Adrenal gland (tissue), 12 donors: Measurements from ENCODE around the gene CSPG4. TPM values are rescaled to one million over a fixed set of nuclear protein-coding genes. Genes with fewer than 3 reads are reported as not detected.
A peak's percentile ranks its signal among the peaks of the same experiment; 100 is the strongest.

Experiments used
- DNase-seq, 7 donors: peaks; one replicate each; pipeline ENCODE4 v3.0.0-alpha.2; 2019 to 2020
- H3K27ac ChIP-seq, 5 donors: fragments of 200-600 bp; sonication (generic) in 4 of 5; 1 replicate in 3 of 5; 2 replicates in 2 of 5; pipeline versions ENCODE4 v1.5.1 to v1.8.0; 2016 to 2020; ENCODE audit warnings: mild to moderate bottlenecking in 1 of 5
- H3K27me3 ChIP-seq: fragments of 200-600 bp; 2 replicates; pipeline ENCODE4 v1.8.0; 2021
- H3K36me3 ChIP-seq, 2 donors: fragments of 200-600 bp; replicated peaks in 1 of 2; 1 replicate in 1 of 2; 2 replicates in 1 of 2; pipeline versions ENCODE4 v1.5.1 to v1.8.0; 2018 to 2022
- H3K4me1 ChIP-seq, 2 donors: fragments of 200-600 bp; replicated peaks in 1 of 2; 1 replicate in 1 of 2; 2 replicates in 1 of 2; pipeline versions ENCODE4 v1.5.1 to v1.8.0; 2018 to 2021
- H3K4me3 ChIP-seq, 4 donors: fragments of 200-600 bp; sonication (generic) in 3 of 4; one replicate each; pipeline ENCODE4 v1.5.1; 2016 to 2018
- H3K9me3 ChIP-seq, 3 donors: fragments of 200-600 bp; sonication (generic) in 1 of 3; replicated peaks in 1 of 3; 1 replicate in 2 of 3; 2 replicates in 1 of 3; pipeline versions ENCODE4 v1.5.1 to v1.8.0; 2016 to 2021
- POLR2A ChIP-seq, 2 donors: fragments of 450-650 bp; IDR thresholded peaks; one replicate each; pipeline ENCODE4 v1.6.1; 2017; ENCODE audit warnings: antibody characterized with exemption in 2 of 2, mild to moderate bottlenecking in 2 of 2, moderate library complexity in 1 of 2
- WGBS, 4 donors: extraction: QIAGEN DNeasy Blood & Tissue Kit in 2 of 4; methylation state at CpG; one replicate each; pipeline versions ENCODE4 v1.1.5 to v1.1.7; 2013 to 2017; 5-methylcytosine and 5-hydroxymethylcytosine counted together
- intact Hi-C, 2 donors: fragments of 100-400 bp; cut with DNase I; formaldehyde crosslinking; loops; one replicate each; pipeline versions ENCODE4 v1.14.1 to v1.15.0; 2022 to 2023
- polyA plus RNA-seq, 3 donors: library from polyadenylated mRNA; stranded (reverse); fragments of 200-250 nt in 2 of 3; fragments of 350-450 nt in 1 of 3; fragmentation: Illumina TruSeq in 1 of 3; extraction: RNeasy Lipid Tissue Mini Kit (QIAGEN cat#74804) in 1 of 3; gene quantifications; one replicate each; pipeline ENCODE4 v1.2.3, GENCODE V29; 2013 to 2014
- total RNA-seq, 9 donors: library from RNA; depleted of rRNA in 4 of 9; stranded (reverse); fragments of >200 nt in 4 of 9; fragments of 120-200 nt in 1 of 9; fragmentation: NEBNext Ultra II Directional in 1 of 9; extraction: Animal tissue kit (Norgen Biotek cat#: 25700) in 1 of 9; gene quantifications; one replicate each; pipeline versions ENCODE4 v1.1.0 to v1.2.4, GENCODE V29; 2013 to 2023
- TF ChIP-seq, protein P1 (sequence below), 6 experiments: fragments of 450-650 bp in 4 of 6; fragments of 200-600 bp in 2 of 6; sonication (generic) in 1 of 6; IDR thresholded peaks; 1 replicate in 5 of 6; 2 replicates in 1 of 6; pipeline versions ENCODE4 v1.5.1 to v1.8.0; 2016 to 2021; ENCODE audit warnings: antibody characterized with exemption in 6 of 6, mild to moderate bottlenecking in 2 of 6, moderate library complexity in 1 of 6
- donor health status: healthy with polysubstance abuse.
- donor health status: Bipolar disorder and iron deficiency.
- donor health status: DM: yes; HTN: yes; CAD: no.
- donor health status: DM: no; HTN: no; CAD: no.
- donor health status: DM: no; HTN: no; CAD: no.
- donor health status: DM: yes; HTN: yes; CAD: no.

CSPG4 gene
- total and polyA plus RNA-seq, 12 donors, result 0.55 to 6.6 (median 2.8) TPM

DNA sequence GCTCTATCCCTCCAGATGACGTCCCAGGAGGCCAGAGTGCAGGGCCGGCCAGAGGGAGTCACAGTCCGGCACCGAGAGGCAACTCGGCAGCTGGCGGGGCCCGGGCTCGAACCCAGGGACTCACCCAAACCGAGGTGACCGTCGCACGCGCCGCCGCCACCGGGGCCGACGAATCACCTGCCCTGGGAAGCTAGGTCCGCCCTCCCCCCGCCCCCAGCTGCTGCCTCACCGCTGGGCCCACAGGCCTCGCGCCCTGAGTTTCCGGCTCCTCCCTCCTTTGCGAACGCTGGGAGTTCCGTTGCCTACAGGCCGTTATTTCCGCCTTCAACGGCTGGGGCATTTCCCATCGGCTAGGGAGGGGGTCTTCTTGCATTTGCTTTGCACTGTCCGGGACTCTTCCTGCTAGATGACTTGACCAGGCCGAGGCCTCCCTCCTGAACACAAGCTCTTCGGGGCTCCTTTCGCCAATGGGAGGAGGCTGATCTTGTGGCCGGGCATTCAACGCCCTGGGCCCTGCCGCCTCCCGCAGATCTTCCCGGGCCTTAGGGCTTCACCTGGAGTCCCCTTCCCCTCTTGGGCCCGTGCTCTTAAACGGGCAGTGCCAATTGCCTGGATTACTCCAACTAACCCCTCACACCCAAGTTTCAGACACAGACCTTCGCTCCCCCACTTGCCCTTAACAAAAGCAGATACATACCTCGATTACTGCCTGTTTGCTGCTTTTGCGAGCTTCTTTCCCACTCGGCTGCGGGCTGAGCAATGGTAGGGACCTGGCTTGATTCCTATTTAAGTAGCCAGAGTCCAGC is 86.9 kb downstream of the CSPG4 start, which contains the start of gene SNUPN:
TSS of gene SNUPN (minus strand) at position 184 of the 806 bp plus-strand sequence. CDS start 4,674 bp downstream, outside the sequence.
- 1 to 8% (median 4%) methylated on average over 7 to 47 of the region's 47 CpGs for WGBS, 4 donors
- Histone ChIP-seq H3K9me3 (no peaks in the 10 kb centered on the region), H3K27ac (peak within 1 kb of the TSS; percentile 81 to 95 (median 91)), H3K36me3 (no peaks in the 10 kb centered on the region), H3K27me3 (no peaks in the 10 kb centered on the region), H3K4me3 (peak within 1 kb of the TSS; percentile 58 to 94 (median 86)), H3K4me1 (peaks cover 4 to 17% of the 10 kb centered on the region in 2 donors)
- DNase-seq, result peak; percentile 93 to 97 (median 95)
- TF ChIP-seq POLR2A (IDR thresholded peaks at IDR 0.05), result peak; percentile 11 to 67
- TF ChIP-seq, protein P1, sequence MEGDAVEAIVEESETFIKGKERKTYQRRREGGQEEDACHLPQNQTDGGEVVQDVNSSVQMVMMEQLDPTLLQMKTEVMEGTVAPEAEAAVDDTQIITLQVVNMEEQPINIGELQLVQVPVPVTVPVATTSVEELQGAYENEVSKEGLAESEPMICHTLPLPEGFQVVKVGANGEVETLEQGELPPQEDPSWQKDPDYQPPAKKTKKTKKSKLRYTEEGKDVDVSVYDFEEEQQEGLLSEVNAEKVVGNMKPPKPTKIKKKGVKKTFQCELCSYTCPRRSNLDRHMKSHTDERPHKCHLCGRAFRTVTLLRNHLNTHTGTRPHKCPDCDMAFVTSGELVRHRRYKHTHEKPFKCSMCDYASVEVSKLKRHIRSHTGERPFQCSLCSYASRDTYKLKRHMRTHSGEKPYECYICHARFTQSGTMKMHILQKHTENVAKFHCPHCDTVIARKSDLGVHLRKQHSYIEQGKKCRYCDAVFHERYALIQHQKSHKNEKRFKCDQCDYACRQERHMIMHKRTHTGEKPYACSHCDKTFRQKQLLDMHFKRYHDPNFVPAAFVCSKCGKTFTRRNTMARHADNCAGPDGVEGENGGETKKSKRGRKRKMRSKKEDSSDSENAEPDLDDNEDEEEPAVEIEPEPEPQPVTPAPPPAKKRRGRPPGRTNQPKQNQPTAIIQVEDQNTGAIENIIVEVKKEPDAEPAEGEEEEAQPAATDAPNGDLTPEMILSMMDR (IDR thresholded peaks at IDR 0.05), result no peak
- intact Hi-C loops, result loop anchor here in 1 of 2 donors (10.0 kb wide), 1 partner anchor 51 kb away; the partner anchor contains the start of gene PTPN9

Other genes with a start within 250 kb of the CSPG4 start
- gene PTPN9, start 133.5 kb downstream of the CSPG4 start, total RNA-seq, result 10 to 100 TPM; 11.7 to 28.5 (median 19.3) TPM
- 10 to 100 TPM in 1 of 3 donors, 1 to 10 TPM in 2; 5.9 to 20.1 (median 6.1) TPM for gene PTPN9, start 133.5 kb downstream of the CSPG4 start, polyA plus RNA-seq
- gene SNUPN, start 87.1 kb downstream of the CSPG4 start, total RNA-seq, result 10 to 100 TPM; 18.5 to 40.8 (median 25.5) TPM
- 10 to 100 TPM; 13.5 to 21.8 (median 16.7) TPM for gene SNUPN, start 87.1 kb downstream of the CSPG4 start, polyA plus RNA-seq
- 100 to 1,000 TPM in 5 of 9 donors, 10 to 100 TPM in 4; 74.9 to 161 (median 125) TPM for gene IMP3, start 72.6 kb downstream of the CSPG4 start, total RNA-seq
- 10 to 100 TPM; 49.8 to 74.8 (median 64.0) TPM for gene IMP3, start 72.6 kb downstream of the CSPG4 start, polyA plus RNA-seq
- 10 to 100 TPM; 10.1 to 41.4 (median 24.2) TPM for gene SNX33, start 64.9 kb downstream of the CSPG4 start, total RNA-seq
- gene SNX33, start 64.9 kb downstream of the CSPG4 start, polyA plus RNA-seq, result 10 to 100 TPM; 12.1 to 18.3 (median 12.9) TPM
- 10 to 100 TPM; 35.0 to 76.7 (median 45.6) TPM for gene UBE2Q2, start 130.6 kb upstream of the CSPG4 start, total RNA-seq
- gene UBE2Q2, start 130.6 kb upstream of the CSPG4 start, polyA plus RNA-seq, result 10 to 100 TPM; 18.7 to 49.8 (median 36.6) TPM
- 10 to 100 TPM; 16.6 to 40.8 (median 27.5) TPM for gene FBXO22, start 191.0 kb upstream of the CSPG4 start, total RNA-seq
- 10 to 100 TPM in 1 of 3 donors, 1 to 10 TPM in 2; 5.1 to 28.7 (median 5.4) TPM for gene FBXO22, start 191.0 kb upstream of the CSPG4 start, polyA plus RNA-seq